IMR-90 (cell line): ENCODE data around the gene SHISA2. TPM values are rescaled to one million over a fixed set of nuclear protein-coding genes. Genes with fewer than 3 reads are reported as not detected.
"Not testable (repeated sequence)": the region's sequence is repeated elsewhere in the genome, so short reads cannot be mapped to it uniquely, and the experiment has no call there.

Source experiments
- ATAC-seq: fragments of 200-7000 bp; cut with Tn5 transposase; 2 replicates; pipeline ENCODE4 v1.9.1; 2020; ENCODE audit warnings: low read depth, mild to moderate bottlenecking, moderate library complexity
- BruUV-seq: library from RNA; stranded (reverse); fragments of 400-500 nt; replicated peaks from 2 replicates; lab custom pipeline; 2021; lab: Mats Ljungman, UMichigan
- CTCF ChIA-PET: fragments of 300-600 bp; formaldehyde crosslinking; extraction: SDS; loops from one replicate; lab custom pipeline; 2021; ENCODE audit warnings: antibody characterized with exemption; lab: Yijun Ruan, JAX
- POLR2A ChIA-PET: fragments of 300-600 bp; sonication (Branson Sonifier 250); formaldehyde crosslinking; loops from one replicate; lab custom pipeline; 2022; ENCODE audit warnings: antibody characterized with exemption; ENCODE audit not compliant: unreplicated experiment; lab: Charles Lee
- DNase-seq: peaks from one replicate; pipeline ENCODE4 v3.0.0; 2013
- H2AFZ ChIP-seq: replicated peaks from 2 replicates; pipeline ENCODE3; 2013; ENCODE audit warnings: low read length, mild to moderate bottlenecking; ENCODE audit not compliant: poor library complexity
- H2AK5ac ChIP-seq: 2 replicates; pipeline ENCODE4 v1.6.1; 2013; ENCODE audit warnings: low read depth, low read length, inconsistent platforms
- H2AK9ac ChIP-seq: replicated peaks from 2 replicates; pipeline ENCODE3; 2013; ENCODE audit warnings: mild to moderate bottlenecking, low read depth, low read length, moderate library complexity; ENCODE audit not compliant: poor library complexity
- H2BK120ac ChIP-seq: 2 replicates; pipeline ENCODE4 v1.6.1; 2013; ENCODE audit warnings: low read depth, low read length, inconsistent platforms
- H2BK15ac ChIP-seq: 3 replicates; pipeline ENCODE4 v1.6.1; 2013; ENCODE audit warnings: low read depth, low read length, inconsistent platforms
- H2BK20ac ChIP-seq: 2 replicates; pipeline ENCODE4 v1.6.1; 2013; ENCODE audit warnings: low read depth, mild to moderate bottlenecking, inconsistent platforms, low read length, moderate library complexity
- H2BK5ac ChIP-seq: 2 replicates; pipeline ENCODE4 v1.6.1; 2013; ENCODE audit warnings: mild to moderate bottlenecking, low read depth, low read length, inconsistent platforms; ENCODE audit not compliant: poor library complexity, severe bottlenecking
- H3K14ac ChIP-seq: replicated peaks from 2 replicates; pipeline ENCODE4 v1.6.1; 2013; ENCODE audit warnings: low read depth, low read length, inconsistent platforms
- H3K18ac ChIP-seq: 2 replicates; pipeline ENCODE4 v1.6.1; 2013; ENCODE audit warnings: low read depth, low read length, control low read depth
- H3K23ac ChIP-seq: 2 replicates; pipeline ENCODE4 v1.6.1; 2013; ENCODE audit warnings: low read depth, low read length, inconsistent platforms
- H3K27ac ChIP-seq: 2 replicates; pipeline ENCODE4 v1.5.1; 2013; ENCODE audit warnings: mild to moderate bottlenecking, control low read depth, low read length; ENCODE audit not compliant: insufficient read depth
- H3K27me3 ChIP-seq: 2 replicates; pipeline ENCODE4 v1.6.1; 2013; ENCODE audit warnings: low read length; ENCODE audit not compliant: control insufficient read depth, insufficient read depth
- H3K36me3 ChIP-seq: 2 replicates; pipeline ENCODE4 v1.6.1; 2013; ENCODE audit warnings: low read length, mixed read lengths; ENCODE audit not compliant: control insufficient read depth, insufficient read depth
- H3K4ac ChIP-seq: 2 replicates; pipeline ENCODE4 v1.6.1; 2013; ENCODE audit warnings: low read depth, low read length, inconsistent platforms
- H3K4me1 ChIP-seq: 2 replicates; pipeline ENCODE4 v1.6.1; 2013; ENCODE audit warnings: low read length, mixed read lengths; ENCODE audit not compliant: control insufficient read depth, insufficient read depth
- H3K4me2 ChIP-seq: 2 replicates; pipeline ENCODE4 v1.6.1; 2013; ENCODE audit warnings: low read depth, mild to moderate bottlenecking, control low read depth, low read length, moderate library complexity
- H3K4me3 ChIP-seq: 2 replicates; pipeline ENCODE4 v1.5.1; 2013; ENCODE audit warnings: low read depth, mild to moderate bottlenecking, control low read depth, low read length, moderate library complexity; ENCODE audit not compliant: insufficient read depth
- H3K56ac ChIP-seq: 2 replicates; pipeline ENCODE4 v1.6.1; 2013; ENCODE audit warnings: low read length, inconsistent platforms; ENCODE audit not compliant: insufficient read depth; ENCODE audit errors: extremely low read depth
- H3K79me1 ChIP-seq, 2 experiments: 2 replicates each; pipeline ENCODE4 v1.6.1; 2013; ENCODE audit warnings: low read length in 2 of 2, inconsistent platforms in 1 of 2, low read depth in 1 of 2
- H3K9ac ChIP-seq: 2 replicates; pipeline ENCODE4 v1.6.1; 2013; ENCODE audit warnings: low read depth, low read length, control low read depth
- H3K9me1 ChIP-seq: 2 replicates; pipeline ENCODE4 v1.6.1; 2013; ENCODE audit warnings: low read length, inconsistent platforms; ENCODE audit not compliant: insufficient read depth
- H3K9me3 ChIP-seq: 2 replicates; pipeline ENCODE4 v1.6.1; 2013; ENCODE audit warnings: low read length; ENCODE audit not compliant: control insufficient read depth, insufficient read depth
- H4K20me1 ChIP-seq: 2 replicates; pipeline ENCODE4 v1.6.1; 2013; ENCODE audit warnings: low read length, inconsistent platforms; ENCODE audit not compliant: insufficient read depth
- H4K5ac ChIP-seq: 2 replicates; pipeline ENCODE4 v1.6.1; 2013; ENCODE audit warnings: mild to moderate bottlenecking, low read depth, low read length, control low read depth
- H4K8ac ChIP-seq, 2 experiments: 2 replicates each; pipeline ENCODE4 v1.6.1; 2013; ENCODE audit warnings: low read depth in 2 of 2, low read length in 2 of 2, control low read depth in 1 of 2, inconsistent platforms in 1 of 2
- H4K91ac ChIP-seq: 2 replicates; pipeline ENCODE4 v1.6.1; 2013; ENCODE audit warnings: low read depth, low read length, inconsistent platforms; ENCODE audit not compliant: insufficient read depth
- WGBS, 2 experiments: methylation state at CpG; one replicate each; pipeline versions ENCODE4 v1.1.5 to v1.1.7; 2013; ENCODE audit warnings: missing lambda C conversion rate in 2 of 2; ENCODE audit not compliant: insufficient read length in 1 of 2; ENCODE audit errors: extremely low coverage in 2 of 2; 5-methylcytosine and 5-hydroxymethylcytosine counted together
- dilution Hi-C: fragments of 300-500 bp; cut with HindIII; formaldehyde crosslinking; loops from one replicate; pipeline ENCODE4 v1.14.3; 2018; ENCODE audit warnings: low sequenced_read_pairs; ENCODE audit not compliant: unreplicated experiment
- in situ Hi-C: fragments of 300-500 bp; cut with MboI; formaldehyde crosslinking; loops from 3 replicates; pipeline ENCODE4 v1.14.3; 2019; ENCODE audit warnings: low sequenced_read_pairs, inconsistent platforms, mixed read lengths
- intact Hi-C: fragments of 100-400 bp; cut with micrococcal nuclease; formaldehyde crosslinking; loops from 2 replicates; pipeline ENCODE4 v1.10.0; 2022
- polyA plus RNA-seq, 3 experiments: library from polyadenylated mRNA; depleted of rRNA; stranded (reverse); fragments of >200 nt; gene quantifications; 2 replicates each; pipeline ENCODE4 v1.2.3, GENCODE V29; 2012; ENCODE audit warnings: low replicate concordance in 1 of 3
- total RNA-seq: library from RNA; depleted of rRNA; stranded (reverse); fragments of >200 nt; gene quantifications from 2 replicates; pipeline ENCODE4 v1.2.3, GENCODE V29; 2012

Gene SHISA2
- total and polyA plus RNA-seq, 2 of the 4 experiments (the other 2 are of a cell fraction), result not detected

GRCh38 chr13:26069642-26070041, 17.8 kb upstream of the SHISA2 start:
- H4K8ac ChIP-seq, dilution Hi-C loops, H2BK120ac ChIP-seq, H3K14ac ChIP-seq, DNase-seq, H3K79me1 ChIP-seq, H4K91ac ChIP-seq, ATAC-seq, H3K23ac ChIP-seq, H4K5ac ChIP-seq, H3K18ac ChIP-seq, H3K4me1 ChIP-seq, H3K27me3 ChIP-seq, H2AK5ac ChIP-seq, POLR2A ChIA-PET, H3K9me3 ChIP-seq, H3K4me2 ChIP-seq, H2AFZ ChIP-seq, H2BK20ac ChIP-seq, H3K4ac ChIP-seq, H2BK5ac ChIP-seq, H3K56ac ChIP-seq, H3K27ac ChIP-seq, H4K20me1 ChIP-seq, H2AK9ac ChIP-seq, H3K36me3 ChIP-seq, H3K9me1 ChIP-seq, CTCF ChIA-PET, H3K4me3 ChIP-seq, BruUV-seq, H3K9ac ChIP-seq, H2BK15ac ChIP-seq: not testable (repeated sequence)
- intact Hi-C loops, result loop anchor here (10.0 kb wide), 2 partner anchors 625 to 1065 kb away; no protein-coding TSS in a partner anchor
- WGBS, 2 experiments, result no CpG with 5 or more reads among the region's 8 CpGs
- in situ Hi-C loops, result loop anchor here (10.0 kb wide), 1 partner anchor 235 kb away; no protein-coding TSS in a partner anchor

DNA sequence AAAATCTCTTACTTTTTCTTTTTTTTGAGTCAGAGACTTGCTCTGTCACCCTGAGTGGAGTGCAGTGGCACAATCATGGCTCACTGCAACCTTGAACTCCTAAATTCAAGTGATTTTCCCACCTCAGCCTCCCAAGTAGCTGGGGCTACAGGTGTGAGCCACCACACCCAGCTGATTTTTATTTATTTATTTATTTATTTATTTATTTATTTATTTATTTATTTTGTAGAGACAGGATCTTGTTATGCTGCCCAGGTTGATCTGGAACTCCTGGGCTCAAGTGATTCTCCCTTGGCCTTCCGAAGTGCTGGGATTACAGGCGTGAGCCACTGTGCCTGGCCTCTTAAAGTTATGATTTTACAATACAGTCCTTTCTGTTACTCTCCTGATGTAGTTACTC, 16.6 kb upstream of the SHISA2 start:
- H3K4me2 ChIP-seq, ATAC-seq, H3K4me3 ChIP-seq, H2BK15ac ChIP-seq, H4K8ac ChIP-seq, H3K36me3 ChIP-seq, H3K4ac ChIP-seq, H3K9me1 ChIP-seq, H2BK5ac ChIP-seq, H3K9ac ChIP-seq, H3K9me3 ChIP-seq, H3K56ac ChIP-seq, H2BK120ac ChIP-seq, H3K18ac ChIP-seq, intact Hi-C loops, H2AK5ac ChIP-seq, H2AFZ ChIP-seq, H4K91ac ChIP-seq, H2AK9ac ChIP-seq, DNase-seq, H3K4me1 ChIP-seq, BruUV-seq, H3K14ac ChIP-seq, H3K27me3 ChIP-seq, H3K79me1 ChIP-seq, dilution Hi-C loops, H4K20me1 ChIP-seq, H2BK20ac ChIP-seq, H4K5ac ChIP-seq, H3K27ac ChIP-seq, H3K23ac ChIP-seq, POLR2A ChIA-PET: not testable (repeated sequence)
- CTCF ChIA-PET, result interaction anchor here (1.3 kb wide), 1 partner anchor 494 kb away, joined by 3 read pairs; no protein-coding TSS in a partner anchor
- in situ Hi-C loops, result loop anchor here (10.0 kb wide), 1 partner anchor 234 kb away; no protein-coding TSS in a partner anchor
- no CpG with 5 or more reads among the region's 2 CpGs for WGBS, 2 experiments
